DLD1 (cell line): ENCODE results near the gene FOXL2NB.

Experiments
- in situ Hi-C: cut with HindIII; loops from 2 replicates; pipeline ENCODE4 v1.10.0; 2017; ENCODE audit warnings: low sequenced_read_pairs

FOXL2NB gene

GRCh38 chr3:138946663-138947494, at the start of gene FOXL2NB, which contains the start of gene FOXL2:
TSS of gene FOXL2NB (plus strand) at chr3:138947217. CDS start at chr3:138947365, 148 bp downstream.
TSS of gene FOXL2 (minus strand) at chr3:138947137. CDS start at chr3:138946722, 415 bp downstream.
- in situ Hi-C loops, result no loop called here

- in situ Hi-C loops, result no loop called here
Measured at GRCh38 chr3:138898301-138898700, 48.7 kb upstream of the FOXL2NB start.

GRCh38 chr3:138898708-138899107, 48.3 kb upstream of the FOXL2NB start:
- in situ Hi-C loops, result no loop called here

GRCh38 chr3:138899351-138899991, 47.5 kb upstream of the FOXL2NB start:
- in situ Hi-C loops, result no loop called here

GRCh38 chr3:138901567-138901966, 45.5 kb upstream of the FOXL2NB start:
- in situ Hi-C loops, result loop anchor here (25.0 kb wide), 2 partner anchors 89 to 439 kb away; no protein-coding TSS in a partner anchor

GRCh38 chr3:138902171-138902570, 44.8 kb upstream of the FOXL2NB start:
- in situ Hi-C loops, result loop anchor here (25.0 kb wide), 2 partner anchors 90 to 440 kb away; no protein-coding TSS in a partner anchor

GRCh38 chr3:138907539-138907938, 39.5 kb upstream of the FOXL2NB start:
- in situ Hi-C loops, result loop anchor here (25.0 kb wide), 2 partner anchors 95 to 445 kb away; no protein-coding TSS in a partner anchor

- in situ Hi-C loops, result loop anchor here (25.0 kb wide), 2 partner anchors 97 to 447 kb away; no protein-coding TSS in a partner anchor
Measured at GRCh38 chr3:138908846-138909245, 38.2 kb upstream of the FOXL2NB start.

- in situ Hi-C loops, result loop anchor here (25.0 kb wide), 2 partner anchors 98 to 448 kb away; no protein-coding TSS in a partner anchor
Measured at GRCh38 chr3:138909904-138910303, 37.1 kb upstream of the FOXL2NB start.

GRCh38 chr3:138911621-138912020, 35.4 kb upstream of the FOXL2NB start:
- in situ Hi-C loops, result loop anchor here (25.0 kb wide), 2 partner anchors 99 to 449 kb away; no protein-coding TSS in a partner anchor

GRCh38 chr3:138912237-138912636, 34.8 kb upstream of the FOXL2NB start:
- in situ Hi-C loops, result loop anchor here (25.0 kb wide), 2 partner anchors 100 to 450 kb away; no protein-coding TSS in a partner anchor

- in situ Hi-C loops, result loop anchor here (25.0 kb wide), 2 partner anchors 101 to 451 kb away; no protein-coding TSS in a partner anchor
Measured at GRCh38 chr3:138913766-138914165, 33.3 kb upstream of the FOXL2NB start.

- in situ Hi-C loops, result loop anchor here (25.0 kb wide), 2 partner anchors 103 to 453 kb away; no protein-coding TSS in a partner anchor
Measured at GRCh38 chr3:138914870-138915502, 32.0 kb upstream of the FOXL2NB start.

GRCh38 chr3:138915503-138916498, 31.2 kb upstream of the FOXL2NB start:
- in situ Hi-C loops, result loop anchor here (25.0 kb wide), 2 partner anchors 104 to 454 kb away; no protein-coding TSS in a partner anchor

GRCh38 chr3:138916824-138917223, 30.2 kb upstream of the FOXL2NB start:
- in situ Hi-C loops, result loop anchor here (25.0 kb wide), 2 partner anchors 105 to 455 kb away; no protein-coding TSS in a partner anchor

- in situ Hi-C loops, result loop anchor here (25.0 kb wide), 2 partner anchors 107 to 457 kb away; no protein-coding TSS in a partner anchor
Measured at GRCh38 chr3:138919325-138919724, 27.7 kb upstream of the FOXL2NB start.

GRCh38 chr3:138921316-138922292, 25.4 kb upstream of the FOXL2NB start:
- in situ Hi-C loops, result loop anchor here (25.0 kb wide), 2 partner anchors 109 to 459 kb away; no protein-coding TSS in a partner anchor

GRCh38 chr3:138922400-138922799, 24.6 kb upstream of the FOXL2NB start:
- in situ Hi-C loops, result loop anchor here (25.0 kb wide), 2 partner anchors 110 to 460 kb away; no protein-coding TSS in a partner anchor
